Stromal cell of bone marrow (primary cell): ENCODE results near the gene TMCO2.
"Not testable (repeated sequence)": the region's sequence is repeated elsewhere in the genome, so short reads cannot be mapped to it uniquely, and the experiment has no call there.

ENCODE experiments used
- DNase-seq: peaks from one replicate; pipeline ENCODE4 v3.0.0-alpha.2; 2012; ENCODE audit warnings: low read depth

TMCO2 gene

GRCh38 chr1:40247655-40248054 is at the start of gene TMCO2:
TSS of gene TMCO2 (plus strand) at chr1:40247937. CDS start at chr1:40247994, 57 bp downstream.
- no peak for DNase-seq

DNA sequence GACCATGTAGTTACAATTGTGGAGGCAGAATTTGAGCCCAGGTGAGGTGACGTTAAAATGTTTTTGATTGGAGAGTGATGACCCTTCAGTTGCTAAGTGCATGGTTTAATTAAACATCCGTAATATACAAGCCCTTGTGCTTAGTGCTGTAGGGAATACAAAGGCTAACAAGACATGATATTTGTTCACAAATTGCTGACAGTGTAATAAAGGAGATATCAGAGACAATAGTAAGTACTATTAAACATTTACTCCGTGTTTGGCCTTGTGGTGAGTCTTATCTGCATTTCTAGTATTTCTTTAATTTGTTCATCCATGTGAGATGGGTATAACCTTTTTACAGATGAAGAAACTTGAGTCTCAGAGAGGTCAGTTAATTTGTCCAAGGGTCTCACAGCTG is 48.6 kb upstream of the TMCO2 start:
- no peak for DNase-seq

GRCh38 chr1:40204856-40205255 is 42.9 kb upstream of the TMCO2 start:
- DNase-seq: no peak

DNA sequence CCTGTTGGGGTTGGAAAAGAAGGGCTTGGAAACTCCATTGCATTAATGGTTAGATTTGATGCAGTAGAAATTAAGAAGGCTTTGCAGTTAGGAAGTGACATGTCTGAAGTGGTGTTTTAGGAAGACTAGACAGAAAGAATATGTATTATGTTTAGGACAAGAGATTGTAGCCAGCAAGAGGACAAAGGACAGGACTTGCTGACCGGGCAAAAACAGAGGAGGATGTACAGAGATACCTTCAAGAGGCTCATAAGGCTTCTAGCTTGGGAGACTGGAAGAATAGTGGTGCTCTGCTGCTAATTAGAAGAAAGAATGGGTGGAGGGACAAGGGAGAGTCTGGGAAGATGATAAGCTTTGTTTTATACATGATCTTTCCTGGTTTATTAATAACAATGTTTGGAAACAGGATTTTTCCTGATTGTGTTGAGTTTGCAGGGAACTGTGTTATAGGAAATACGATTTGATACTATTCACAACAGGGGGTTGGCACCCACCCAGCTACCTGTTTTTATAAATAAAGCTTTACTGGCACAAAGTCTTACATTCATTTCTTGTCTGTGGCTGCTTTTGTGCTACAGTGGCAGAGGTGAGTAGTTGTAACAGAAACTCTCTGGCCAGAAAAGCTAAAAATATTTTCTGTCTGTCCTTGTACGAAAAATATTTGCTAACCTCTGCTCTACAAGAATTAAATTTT is 37.1 kb upstream of the TMCO2 start:
- DNase-seq: no peak

- no peak for DNase-seq
These were observed 29.4 kb upstream of the TMCO2 start for GRCh38 chr1:40218333-40218732.

DNA sequence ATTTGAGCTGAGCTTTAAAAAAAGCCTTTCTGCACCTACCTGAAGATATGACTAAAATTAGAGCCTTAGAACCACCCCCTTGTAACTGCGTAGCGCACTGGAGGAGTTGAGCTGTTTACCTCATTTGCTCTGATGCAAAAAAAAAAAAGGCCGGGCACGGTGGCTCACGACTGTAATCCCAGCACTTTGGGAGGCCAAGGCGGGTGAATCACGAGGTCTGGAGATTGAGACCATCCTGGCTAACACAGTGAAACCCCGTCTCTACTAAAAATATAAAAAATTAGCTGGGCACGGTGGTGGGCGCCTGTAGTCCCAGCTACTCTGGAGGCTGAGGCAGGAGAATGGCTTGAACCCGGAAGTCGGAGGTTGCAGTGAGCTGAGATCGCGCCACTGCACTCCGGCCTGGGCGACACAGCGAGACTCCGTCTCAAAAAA is 26.2 kb upstream of the TMCO2 start:
- DNase-seq: not testable (repeated sequence)

- DNase-seq: no peak
These were observed 25.6 kb upstream of the TMCO2 start for GRCh38 chr1:40221977-40222772.

- no peak for DNase-seq
These were observed 23.7 kb upstream of the TMCO2 start for GRCh38 chr1:40224040-40224439.

GRCh38 chr1:40226192-40226591 is 21.5 kb upstream of the TMCO2 start:
- DNase-seq: no peak

DNA sequence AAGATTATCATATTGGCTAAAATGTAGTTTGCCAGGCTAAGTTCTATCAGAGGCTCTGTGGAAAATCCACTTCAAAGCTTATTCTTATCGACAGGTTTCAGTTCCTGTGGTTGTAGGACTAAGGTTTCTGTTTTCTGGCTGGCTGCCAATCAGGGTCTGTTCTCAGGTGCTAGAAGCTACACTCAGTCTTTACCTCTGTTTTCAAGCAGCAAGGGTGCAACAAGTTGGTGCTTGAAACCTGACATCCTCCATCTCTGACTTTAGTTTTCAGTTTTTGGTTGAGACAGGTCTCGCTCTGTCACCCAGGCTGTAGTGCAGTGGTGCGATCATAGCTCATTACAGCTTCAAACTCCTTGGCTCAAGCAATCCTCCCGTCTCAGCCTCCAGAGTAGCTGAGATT is 15.3 kb upstream of the TMCO2 start:
- DNase-seq: no peak

DNA sequence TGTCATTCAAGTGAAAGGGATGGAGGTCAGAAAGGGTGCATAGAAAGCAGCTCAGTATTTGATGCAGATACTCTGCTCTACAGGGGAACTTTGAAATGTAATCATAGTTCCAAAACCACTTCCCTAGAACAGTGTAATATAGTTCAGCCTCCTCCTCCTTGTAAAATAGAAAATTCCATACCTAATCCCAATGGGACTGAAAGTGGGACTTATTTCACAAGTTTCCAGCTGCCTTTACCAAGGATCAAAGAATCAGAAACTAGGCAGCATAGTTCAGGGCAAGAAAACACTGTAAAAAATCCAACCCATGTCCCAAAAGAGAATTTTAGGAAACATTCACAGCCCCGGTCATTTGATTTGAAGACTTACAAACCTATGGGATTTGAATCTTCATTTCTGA is 8.1 kb upstream of the TMCO2 start:
- DNase-seq: no peak

DNA sequence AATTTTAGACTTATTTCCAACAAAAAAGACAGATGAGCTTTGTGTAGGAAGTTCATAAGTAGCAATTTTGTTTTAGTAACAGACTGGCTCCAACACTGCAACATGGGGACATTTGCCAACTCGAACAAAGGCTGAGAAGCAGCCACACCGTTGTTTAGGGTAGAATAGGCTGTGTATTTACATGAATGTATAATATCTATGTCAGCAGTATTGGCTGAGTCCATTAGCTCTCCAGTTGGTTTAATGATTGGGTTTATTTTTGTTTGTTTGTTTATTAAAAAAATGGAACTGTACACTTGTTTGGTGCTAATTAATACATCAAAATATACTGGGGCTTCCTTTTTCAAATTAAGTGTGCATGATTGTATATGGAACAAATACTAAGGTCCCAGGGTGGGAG is 7.3 kb upstream of the TMCO2 start:
- no peak for DNase-seq

- no peak for DNase-seq
These were observed 6.4 kb upstream of the TMCO2 start for GRCh38 chr1:40241362-40241761.

GRCh38 chr1:40243351-40243750 is 4.4 kb upstream of the TMCO2 start:
- DNase-seq: no peak

DNA sequence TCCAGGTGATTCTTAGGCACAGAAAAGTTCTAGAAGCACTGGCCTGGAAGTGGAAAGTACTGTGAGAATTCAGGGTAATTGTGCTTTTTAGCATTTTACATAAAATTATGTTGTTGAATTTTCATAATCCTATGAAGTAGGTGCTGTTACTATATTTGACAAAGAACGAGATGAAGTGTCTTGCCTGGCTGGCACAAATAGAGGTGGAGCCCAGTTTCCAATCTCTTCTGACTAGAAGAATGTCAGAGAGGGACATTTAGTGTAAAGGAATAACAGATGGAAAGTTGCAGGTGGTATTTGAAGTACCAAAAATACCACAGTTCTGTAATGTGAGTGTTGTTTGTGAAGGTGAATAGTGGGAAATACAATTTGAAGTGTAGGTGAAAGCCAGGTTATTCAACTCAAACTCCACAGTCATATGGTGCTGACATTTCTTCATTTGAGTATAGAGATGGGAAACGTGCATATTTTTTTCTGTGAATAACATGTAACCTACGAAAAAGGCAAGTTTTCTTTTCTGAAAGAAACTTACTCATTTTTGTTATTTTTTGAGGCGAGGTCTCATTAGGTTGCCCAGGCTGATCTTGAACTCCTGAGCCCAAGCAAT is 3.5 kb upstream of the TMCO2 start:
- no peak for DNase-seq

GRCh38 chr1:40245686-40246085 is 2.1 kb upstream of the TMCO2 start:
- no peak for DNase-seq

DNA sequence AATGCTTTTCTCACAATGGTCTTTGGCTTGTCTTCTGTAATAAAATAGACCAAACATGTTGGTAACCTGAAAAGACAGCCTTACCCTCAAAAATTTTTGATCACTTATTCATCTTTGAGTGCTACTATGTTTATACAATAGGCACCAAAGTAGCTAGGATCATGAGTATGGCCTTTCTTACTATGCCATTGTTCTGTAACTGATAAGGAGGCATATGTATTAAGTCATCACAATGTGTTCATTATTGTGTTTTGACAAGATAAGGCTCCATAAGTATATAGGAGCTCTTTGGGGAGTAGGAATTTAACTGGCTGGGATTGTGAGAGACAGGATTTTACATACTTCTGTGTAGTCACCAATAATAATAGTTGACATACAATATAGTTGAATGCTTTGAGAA is 675 bp downstream of the TMCO2 start:
- no peak for DNase-seq

DNA sequence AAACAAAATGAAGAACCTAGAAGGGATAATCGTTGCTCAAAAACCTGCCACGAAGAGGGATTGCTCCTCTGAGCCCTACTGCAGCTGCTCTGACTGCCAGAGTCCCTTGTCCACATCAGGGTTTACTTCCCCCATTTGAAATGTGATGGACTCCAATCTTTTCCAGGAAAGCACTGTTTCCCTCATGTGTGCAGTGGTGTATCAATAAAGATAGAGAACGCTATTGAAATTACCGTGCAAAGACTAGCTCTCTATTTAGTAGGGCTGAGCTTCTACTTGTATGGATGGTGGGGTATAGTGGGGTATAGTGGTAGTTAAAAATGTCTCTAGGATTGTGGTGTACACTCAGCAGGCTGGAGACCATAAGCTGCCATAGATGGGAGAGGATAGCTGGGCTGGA is 3.7 kb downstream of the TMCO2 start:
- DNase-seq: no peak

- no peak for DNase-seq
These were observed 4.9 kb downstream of the TMCO2 start for GRCh38 chr1:40252601-40253000.

GRCh38 chr1:40255231-40255630 is 7.5 kb downstream of the TMCO2 start:
- DNase-seq: no peak

DNA sequence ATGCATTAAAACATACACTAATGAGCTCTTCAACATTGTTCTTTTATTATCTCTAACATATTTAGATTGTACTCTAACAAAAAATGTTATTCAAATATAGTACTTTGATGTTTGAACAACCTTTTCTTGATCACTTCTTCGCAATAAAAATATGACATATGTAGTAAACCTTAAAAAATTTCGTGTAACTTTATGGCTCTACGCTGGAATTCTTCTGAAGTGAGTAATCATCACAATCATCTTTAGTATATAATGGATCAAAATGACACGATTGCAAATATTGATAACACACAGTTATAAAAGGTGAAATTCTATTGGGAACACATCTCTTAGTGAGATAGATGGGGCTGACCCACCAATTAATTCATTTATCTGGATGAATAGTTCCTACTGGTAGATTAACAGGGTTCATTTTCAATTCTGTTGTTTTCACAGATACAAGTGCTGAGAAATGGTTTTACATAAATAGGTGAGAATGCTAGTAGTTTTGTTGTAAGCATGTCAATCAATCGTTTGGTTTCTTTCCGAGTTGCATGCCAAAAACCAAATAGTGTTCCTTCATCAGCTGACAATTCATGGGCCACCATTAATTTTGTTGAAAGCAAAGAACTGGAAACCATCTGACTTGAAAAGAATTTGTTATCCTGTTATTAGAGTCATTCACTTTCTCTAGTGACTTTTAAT is 8.8 kb downstream of the TMCO2 start:
- no peak for DNase-seq

- DNase-seq: no peak
These were observed 9.6 kb downstream of the TMCO2 start for GRCh38 chr1:40257313-40257687.
